SKM-1 (cell line): Measurements from ENCODE around the gene TAF4.
"Not testable (repeated sequence)": the region's sequence is repeated elsewhere in the genome, so short reads cannot be mapped to it uniquely, and the experiment has no call there.

ENCODE experiments used
- DNase-seq: peaks from one replicate; lab custom pipeline; 2025; ENCODE audit not compliant: unreplicated experiment; lab: John Stamatoyannopoulos, UW

Gene TAF4

DNA sequence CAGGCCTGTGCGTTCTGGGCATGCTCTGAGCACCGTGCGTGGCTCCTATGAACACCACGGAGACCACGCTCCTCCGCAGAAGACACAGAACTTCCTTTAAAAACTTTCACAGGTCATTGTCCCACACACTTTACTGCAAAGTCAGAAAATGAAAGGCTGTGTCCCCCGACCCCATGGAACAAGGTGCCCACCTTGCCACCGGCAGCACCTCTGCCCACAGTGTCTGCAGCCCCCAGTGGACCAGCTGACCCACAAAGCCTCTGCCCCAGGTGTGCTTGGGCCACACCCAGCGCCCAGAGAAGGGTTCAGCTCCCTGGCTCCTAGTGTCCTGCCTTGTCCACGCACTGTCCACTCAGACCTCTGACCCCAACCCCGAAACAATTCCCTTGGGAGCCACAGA, 8.7 kb downstream of the TAF4 start:
- no peak for DNase-seq

DNA sequence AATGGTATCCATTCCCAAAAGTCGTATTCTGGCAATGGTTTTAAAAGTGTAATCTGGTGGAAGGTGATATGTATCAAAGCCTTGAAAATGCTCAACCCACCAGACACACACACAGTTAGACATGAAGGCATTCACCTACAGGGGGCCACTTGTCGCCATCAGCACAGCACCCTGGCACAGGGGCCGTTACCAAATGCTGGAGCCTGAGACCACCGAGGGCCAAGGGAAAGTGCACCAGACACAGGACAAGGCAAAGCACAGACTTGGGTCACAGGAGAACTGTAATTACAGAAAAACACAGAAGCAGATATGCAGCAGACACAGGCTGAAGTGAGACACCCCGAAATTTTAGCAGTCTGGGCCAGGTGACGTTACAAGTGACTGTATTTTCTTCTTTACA, 9.3 kb downstream of the TAF4 start:
- no peak for DNase-seq

DNA sequence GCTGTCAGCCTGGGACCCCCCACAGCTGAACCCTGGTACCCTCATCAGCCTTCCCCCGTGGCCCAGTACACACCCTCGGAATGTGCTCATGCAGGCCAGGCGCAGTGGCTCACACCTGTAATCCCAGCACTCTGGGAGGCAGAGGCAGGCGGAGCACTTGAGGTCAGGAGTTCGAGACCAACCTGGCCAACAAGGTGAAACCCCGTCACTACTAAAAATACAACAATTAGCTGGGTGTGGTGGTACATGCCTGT, 9.9 kb downstream of the TAF4 start:
- not testable (repeated sequence) for DNase-seq

DNA sequence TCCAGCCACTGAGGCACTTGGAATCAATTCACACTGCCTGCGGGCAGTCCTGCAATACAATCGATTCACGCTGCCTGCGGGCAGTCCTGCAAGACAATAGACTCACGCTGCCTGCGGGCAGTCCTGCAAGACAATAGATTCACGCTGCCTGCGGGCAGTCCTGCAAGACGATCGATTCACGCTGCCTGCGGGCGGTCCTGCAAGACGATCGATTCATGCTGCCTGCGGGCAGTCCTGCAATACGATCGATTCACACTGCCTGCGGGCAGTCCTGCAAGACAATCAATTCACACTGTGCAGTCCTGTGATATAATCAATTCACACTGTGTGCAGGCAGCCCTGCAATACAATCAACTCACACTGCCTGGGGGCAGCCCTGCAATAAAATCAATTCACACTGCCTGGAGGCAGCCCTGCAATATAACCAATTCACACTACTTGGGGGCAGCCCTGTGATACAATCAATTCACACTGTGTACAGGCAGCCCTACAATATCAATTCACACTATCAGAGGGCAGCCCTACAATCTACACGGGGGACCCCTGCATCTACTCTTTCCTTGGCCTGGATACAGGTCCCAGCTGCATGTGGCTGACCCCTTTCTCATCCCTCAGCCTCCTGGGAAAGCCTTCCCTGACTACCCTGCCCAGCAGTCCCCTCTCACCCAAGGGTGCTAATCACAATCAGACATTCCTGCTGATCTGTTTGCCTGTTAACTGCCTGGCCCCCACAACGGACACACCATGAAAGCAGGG, 10.4 kb downstream of the TAF4 start:
- no peak for DNase-seq

DNA sequence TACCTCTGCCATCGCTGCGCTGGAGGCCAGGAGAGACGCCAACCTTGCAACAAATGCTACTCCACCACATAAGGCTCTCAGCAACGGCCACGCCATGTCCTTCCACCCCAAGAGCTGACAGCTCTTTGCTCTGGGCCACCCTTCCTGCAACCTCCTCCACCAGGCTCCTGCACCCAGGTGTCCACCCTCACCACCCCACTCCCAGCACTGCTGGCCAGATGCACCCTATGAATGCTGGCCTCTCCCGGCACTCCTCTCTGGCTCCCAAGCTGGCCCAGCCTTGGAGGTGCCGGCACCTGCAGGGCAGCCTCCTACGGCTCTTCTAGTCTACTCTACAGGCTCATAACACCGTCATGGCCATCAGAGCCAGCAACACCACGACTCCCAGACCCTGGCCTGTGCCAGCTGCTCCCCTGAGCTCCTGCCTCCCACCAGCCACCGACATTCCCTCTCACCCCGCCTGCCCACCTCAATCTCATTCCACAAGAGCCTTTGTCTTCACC, 11.2 kb downstream of the TAF4 start:
- DNase-seq = no peak

DNA sequence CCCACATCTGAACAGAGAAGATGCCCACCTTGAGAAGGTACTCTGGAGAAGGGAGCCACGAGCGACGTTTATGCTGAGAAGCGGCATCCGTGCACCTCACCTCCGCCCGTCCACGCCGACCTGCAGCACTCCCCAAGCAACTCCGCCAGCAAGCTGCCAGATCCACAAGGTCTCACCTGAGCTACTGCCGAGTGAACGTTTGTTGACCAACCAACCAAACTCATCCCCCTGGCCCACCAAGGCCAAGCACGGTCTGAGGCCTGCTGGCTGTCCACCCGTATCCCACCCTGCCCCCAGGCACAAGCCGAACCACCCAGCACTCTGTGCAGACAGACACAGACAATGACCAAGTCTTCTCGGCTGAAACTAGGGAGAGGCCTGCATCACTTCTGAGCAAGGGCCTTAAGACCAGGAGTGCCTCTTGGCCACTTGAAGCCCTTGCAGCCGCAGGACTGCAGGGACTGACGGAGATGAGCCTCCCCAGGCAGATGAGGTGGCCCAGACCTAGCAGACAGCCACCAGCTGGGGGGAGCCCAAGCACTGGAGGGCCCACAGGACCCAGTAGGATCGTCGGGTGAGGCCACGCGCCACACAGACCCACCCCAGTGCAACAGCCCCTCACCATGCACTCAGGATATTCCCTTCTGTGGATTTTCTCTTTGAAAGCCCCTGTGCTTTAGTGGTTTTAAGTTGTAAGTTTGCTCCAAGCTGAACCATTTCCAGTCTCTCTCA, 12.1 kb downstream of the TAF4 start:
- no peak for DNase-seq

DNA sequence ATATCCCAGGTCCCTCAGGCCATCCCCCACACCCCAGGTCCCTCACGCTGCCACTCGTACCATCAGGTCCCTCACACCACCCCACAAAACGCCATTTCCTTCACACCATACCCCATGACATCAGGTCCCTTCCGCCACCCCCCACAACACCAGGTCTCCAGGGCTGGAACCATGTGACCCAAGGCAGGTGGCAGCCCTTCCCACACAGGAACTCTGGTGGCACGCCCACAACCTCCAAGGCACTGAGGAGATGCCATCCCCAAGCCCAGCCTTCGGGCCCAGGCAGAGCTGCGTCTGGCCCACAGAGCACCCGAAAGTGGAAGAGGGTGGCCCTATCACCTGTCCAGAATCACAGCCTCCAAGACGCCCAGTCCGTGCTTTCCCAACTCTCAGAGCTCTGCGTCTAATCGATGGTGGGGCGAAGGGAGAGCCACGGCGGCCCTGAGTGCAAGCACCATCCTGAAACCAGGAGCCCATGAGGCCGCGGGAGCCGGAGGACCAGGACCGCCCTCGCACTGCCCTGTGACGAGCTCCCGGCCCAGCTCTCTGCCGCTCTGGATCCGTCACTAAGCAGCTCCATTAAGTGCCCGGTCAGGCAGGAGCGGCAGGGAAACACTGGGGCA, 12.7 kb downstream of the TAF4 start:
- no peak for DNase-seq

DNA sequence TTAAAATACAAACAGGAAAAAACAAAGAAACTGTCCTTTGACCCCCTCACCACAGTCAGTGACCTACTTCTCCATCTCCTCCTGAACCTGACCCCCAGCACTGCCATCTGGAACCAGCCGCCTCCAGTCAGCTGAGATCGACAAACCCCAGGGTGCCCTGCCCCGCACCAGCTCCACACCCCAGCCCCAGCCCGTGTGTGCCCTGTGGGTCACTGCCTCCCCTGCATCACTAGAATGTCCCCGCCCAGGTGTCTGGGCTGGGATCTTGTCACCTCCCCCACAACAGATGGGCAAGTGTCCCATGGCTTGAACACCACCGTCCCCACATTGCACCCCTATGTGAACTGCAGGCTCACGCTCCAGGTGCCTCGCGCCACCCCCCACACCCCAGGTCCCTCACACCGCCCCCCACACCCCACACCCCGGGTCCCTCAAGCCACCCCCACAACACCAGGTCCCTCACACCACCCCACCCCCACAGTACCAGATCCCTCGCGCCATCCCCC, 13.3 kb downstream of the TAF4 start:
- no peak for DNase-seq

DNA sequence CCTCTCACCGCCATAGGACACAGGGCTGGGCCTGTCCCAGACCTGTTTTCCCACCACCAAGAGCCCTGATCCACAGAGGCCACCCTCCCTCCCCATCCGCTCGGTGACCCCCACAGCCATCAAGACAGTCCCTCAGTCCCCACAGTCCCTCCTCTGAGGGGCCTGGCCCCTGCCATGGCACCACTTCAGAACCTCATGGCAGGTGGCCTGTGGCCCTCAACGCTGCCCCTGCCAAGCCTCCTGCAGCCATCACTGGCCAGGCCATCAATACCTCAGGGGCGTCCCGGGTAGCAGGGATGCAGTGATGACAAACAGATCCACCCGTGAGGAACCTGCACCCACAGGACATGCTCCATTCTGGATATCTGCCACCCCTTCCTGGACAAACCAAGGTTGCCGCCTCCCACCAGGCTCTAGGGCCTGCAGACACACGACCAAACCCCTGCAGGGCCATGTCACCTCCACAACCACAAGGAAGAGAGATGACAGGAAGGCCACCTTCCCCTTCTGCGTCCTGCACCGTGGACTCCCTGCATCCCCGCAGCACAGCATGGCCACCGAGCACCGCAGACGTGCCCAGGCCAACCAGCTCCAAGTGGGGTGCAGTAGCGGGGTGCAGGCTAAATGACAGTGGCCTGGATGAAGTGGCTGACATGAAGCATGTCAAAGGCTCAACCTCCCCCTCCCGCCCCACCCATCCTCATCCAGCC, 14.0 kb downstream of the TAF4 start:
- DNase-seq = no peak

DNA sequence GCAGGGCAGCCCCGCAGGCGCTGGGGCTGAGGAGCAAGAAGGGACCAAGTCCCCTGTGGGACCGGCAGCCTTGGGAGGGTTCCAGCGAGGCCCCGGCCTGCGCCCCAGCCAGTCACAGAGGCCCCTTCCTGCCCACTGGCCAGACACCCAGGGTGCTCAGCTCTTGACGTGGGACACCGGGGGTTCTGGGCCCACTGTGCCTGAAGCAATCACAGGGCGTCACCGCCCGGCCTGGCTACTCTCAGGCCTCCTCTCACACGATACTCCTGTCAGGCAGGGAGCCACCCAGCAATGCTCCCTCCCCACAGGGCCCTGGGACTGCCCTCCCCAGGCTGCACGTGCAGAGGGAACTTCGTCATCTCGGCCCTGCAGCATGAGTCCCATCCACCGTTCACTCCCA, 14.5 kb downstream of the TAF4 start:
- DNase-seq = no peak

DNA sequence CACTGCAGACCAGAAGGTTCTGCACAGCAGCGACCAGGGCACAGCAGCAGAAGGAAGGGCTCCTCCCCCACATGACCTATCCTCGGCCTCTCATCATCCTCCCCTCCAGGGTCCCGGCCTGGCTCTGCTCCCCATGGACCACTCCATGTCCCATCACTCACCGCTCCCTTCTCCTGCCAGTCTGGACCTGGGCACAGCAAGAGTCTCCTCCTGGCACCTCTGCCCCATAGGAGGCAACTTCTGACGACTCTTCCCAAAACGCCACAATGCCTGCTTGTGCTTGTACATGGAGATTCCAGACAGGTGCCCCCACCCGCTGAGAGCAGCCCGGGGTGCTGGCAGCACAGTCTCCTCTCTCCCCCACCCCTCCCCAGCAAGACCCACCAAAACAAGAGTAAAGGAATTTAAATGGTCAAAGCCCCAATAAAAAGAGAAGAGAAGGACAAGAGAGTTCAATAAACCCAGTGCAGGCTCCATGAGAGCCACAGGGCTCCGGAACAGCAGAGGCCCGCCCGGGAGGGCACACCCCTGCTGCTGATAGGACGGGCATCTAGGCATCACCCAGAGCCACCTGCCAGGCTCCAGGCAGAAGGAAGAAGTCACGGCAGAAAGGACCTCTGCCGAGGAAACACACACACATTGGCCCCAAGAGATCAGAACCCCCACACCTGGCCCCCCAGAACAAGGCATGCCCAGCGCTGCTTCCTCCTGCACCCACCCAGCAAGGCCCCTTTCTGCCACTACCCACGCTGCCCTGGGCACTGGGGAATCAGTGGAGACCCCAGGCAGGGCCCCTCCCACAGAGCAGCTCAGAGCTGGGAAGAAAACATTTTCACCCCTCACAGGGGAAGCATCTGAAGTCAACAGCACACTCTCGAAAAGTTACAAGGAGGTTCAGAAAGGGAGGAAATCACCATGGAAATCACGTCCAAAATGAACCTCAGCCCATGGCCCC, 15.2 kb downstream of the TAF4 start:
- DNase-seq = no peak

DNA sequence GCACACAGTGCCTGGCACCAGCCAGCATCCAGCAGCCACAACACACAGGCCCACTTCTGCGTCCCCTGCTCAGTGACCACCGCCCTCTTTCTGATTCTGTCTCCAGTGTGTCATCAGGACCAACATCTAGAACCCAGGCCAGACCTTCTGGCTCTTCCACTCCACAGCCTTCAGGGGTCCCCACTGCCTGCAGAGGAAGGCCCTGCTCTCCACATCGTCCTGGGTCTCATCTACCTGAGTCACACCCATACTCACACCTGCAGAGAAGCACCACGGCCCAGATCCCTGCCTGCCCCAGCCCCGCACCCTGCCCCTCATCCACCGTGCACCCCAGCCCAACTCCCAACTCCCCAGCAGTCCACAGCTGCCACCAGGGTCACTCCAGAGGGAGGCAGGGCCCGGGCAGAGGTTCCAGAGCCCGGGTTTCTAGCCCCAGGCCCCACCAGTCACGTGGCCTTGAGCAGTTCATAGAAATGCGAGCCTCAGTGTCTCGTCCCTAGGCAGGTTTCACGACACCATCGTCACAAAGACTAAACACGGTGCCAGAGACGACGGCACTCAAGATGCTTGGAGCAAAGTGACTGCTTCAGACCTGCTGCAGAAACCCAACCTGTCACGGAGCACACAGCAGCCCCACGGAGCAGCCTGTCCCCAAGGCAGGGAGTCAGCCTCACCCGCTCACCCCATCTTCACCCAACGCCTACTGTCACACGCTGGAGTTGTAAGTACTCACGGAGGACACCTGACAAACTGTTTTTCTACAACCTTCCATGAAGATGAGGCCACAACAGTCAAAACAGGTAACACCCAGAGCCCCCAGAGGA, 16.1 kb downstream of the TAF4 start:
- DNase-seq = no peak

DNA sequence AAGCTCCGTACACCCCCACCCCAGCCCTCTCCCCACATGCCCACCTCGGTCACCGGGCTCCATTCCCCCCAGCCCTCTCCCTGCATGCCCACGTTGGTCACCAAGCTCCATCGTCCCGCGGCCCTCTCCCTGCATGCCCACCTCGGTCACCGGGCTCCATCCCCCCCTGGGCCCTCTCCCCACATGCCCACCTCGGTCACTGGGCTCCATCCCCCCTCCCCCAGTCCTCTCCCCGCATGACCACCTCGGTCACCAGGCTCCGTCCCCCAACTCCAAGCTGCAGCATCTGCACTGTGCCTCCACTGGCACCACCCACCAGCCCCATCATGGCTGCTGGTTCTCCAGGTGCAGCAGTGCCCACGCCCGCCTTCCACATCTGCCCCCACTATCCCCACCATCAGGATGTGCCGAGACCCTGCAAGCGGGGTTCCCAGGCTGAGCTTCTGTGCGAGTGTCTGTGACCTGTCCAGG, 16.8 kb downstream of the TAF4 start:
- no peak for DNase-seq

DNA sequence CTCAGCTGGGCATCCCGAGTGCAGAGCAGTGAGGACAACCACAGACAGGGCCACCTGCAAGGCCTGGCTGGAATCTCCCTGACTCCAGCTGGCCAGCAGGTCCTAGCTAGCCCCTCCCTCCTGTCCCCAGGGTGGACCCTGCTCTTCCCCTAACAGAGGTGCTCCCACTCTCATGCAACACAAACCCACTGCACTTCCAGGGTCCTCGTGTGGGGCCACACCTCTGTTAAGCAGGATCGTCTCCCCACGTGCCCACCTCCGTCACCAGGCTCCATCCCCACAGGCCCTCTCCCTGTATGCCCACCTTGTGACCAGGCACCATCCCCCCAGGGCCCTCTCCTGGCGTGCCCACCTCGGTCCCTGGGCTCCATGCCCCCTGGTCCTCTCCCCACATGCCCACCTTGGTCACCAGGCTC, 17.3 kb downstream of the TAF4 start:
- DNase-seq = no peak

DNA sequence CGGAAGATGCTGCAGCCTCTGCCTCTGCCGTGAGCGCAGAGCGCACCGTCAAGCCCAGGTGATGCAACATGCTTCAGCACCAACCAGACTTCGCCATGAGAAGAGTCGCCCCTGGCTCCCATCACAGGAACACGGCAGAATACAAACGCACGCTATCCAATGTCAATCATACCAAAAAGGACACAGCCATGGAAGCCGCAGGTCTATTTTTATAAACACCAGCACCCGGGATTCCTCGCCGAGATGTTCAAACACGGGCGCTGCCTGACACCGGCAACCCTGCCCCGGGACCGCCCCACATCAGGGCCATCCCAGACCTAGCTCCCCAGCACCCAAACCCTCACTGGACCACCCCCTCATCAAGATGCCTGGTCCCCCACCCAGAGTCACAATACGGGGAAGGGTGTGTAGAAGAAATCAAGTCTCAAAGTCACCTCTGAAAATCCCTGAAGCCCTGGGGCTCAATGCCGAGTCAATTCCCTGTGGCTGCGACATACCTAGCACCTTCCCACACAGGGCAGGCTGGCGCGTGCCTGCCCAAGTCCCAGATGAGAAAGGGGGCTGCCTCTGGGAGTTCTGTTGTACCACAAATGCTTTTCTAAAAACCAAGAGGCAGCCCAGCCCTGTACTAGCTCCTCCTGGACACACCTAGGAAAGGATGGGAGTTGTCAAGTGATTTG, 17.9 kb downstream of the TAF4 start:
- no peak for DNase-seq

DNA sequence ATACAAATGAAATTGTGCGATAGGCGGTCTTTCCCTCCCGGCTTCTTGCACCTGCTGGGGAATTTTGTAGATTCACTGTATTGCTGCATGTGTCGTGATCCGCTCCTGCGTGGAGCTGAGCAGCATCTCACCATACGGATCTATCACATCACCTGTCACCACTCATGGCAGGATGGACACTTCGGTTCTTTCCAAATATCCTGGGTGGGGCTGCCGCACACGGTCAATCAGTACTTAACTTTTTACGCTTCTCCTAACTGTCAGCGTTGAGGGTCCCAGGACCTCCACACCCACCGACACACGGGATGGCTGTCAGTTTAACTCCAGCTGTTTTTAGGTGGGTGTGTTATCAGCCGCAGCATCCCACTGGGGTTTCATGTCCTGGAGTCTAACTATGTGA, 19.2 kb downstream of the TAF4 start:
- DNase-seq = no peak

DNA sequence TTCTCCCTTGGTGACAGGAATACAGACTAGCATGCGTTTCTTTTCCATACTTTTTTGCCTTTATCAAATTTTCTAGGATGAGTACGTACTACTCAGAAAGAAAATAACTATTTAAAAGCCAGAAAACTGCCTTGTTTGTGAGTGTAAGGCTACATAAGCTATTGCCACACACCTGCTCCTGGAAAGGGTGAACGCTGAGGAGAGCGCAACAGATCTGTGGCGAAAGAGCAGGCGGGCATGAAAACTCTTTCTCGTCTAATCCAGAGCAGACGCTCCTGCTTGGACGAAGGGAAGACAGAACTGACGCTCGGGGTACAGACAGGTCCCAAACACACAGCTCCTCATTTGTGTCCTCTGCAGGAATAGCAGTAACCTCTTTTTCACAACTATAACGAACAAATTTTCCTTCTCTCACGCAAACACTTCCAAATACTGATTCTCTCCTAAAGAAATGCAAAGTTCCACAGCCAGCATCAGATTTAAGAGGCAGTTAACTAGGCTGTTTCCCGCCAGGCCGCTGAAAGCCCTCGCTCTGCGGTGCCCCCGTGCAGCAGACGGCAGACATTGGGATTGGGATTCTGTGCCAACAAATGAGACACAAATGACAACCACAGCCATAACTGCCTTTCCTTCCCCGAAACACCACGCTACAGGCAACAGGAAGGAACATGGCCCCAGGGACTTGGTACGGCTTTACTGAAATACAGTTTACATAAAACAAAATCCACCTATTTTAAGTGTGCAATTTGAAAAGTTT, 20.0 kb downstream of the TAF4 start:
- DNase-seq = no peak

DNA sequence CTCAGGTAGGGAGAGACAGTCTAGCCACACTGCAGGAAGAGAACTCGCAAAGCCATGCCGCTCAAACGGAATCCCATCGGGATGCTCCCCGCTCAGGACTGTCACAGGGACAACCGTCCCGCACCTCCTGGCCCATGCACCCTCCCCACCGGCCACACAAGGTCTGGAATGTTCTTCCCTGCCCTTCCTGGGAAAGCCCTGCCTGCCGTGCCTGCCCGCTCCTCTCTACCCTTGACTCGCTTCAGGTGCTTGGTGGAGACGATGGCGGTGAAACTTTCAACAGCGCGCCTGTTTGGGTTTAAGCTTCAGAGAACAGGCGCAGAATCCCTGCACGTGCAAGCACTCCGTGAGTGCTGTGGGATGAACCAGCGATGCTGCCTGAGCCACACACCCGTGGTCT, 20.6 kb downstream of the TAF4 start:
- DNase-seq = no peak
